ENCODE results near the gene TEKTIP1. TPM values are rescaled to one million over a fixed set of nuclear protein-coding genes. Genes with fewer than 3 reads are reported as not detected.

The TEKTIP1 gene
- total and polyA plus RNA-seq, 2 of the 4 experiments (the other 2 are of a cell fraction), result not detected

- H2BK20ac ChIP-seq (ENCODE audit: low read depth, low read length), result no peak overlapping the region
- DNase-seq, result peak; percentile 56
- no peak overlapping the region for H2BK120ac ChIP-seq (ENCODE audit: low read depth, low read length)
- no peak overlapping the region for H3K56ac ChIP-seq (ENCODE audit: extremely low read depth, insufficient read depth, low read length)
- no peak overlapping the region for H3K18ac ChIP-seq (ENCODE audit: low read depth, low read length)
- peaks cover 99% of the 10 kb centered on the region for H4K20me1 ChIP-seq (ENCODE audit: insufficient read depth, low read length)
- BruUV-seq (replicated peaks), result no TSS peak
- H2AFZ ChIP-seq (replicated peaks; ENCODE audit: low read length, poor library complexity), result no peak overlapping the region
- H3K4me3 ChIP-seq (ENCODE audit: insufficient read depth, low read depth, low read length), result no peak overlapping the region
- peaks cover 13% of the 10 kb centered on the region for H3K4me1 ChIP-seq (ENCODE audit: control insufficient read depth, insufficient read depth, low read length)
- H3K23ac ChIP-seq (ENCODE audit: low read depth, low read length), result no peak overlapping the region
- POLR2A ChIA-PET (ENCODE audit: unreplicated experiment), result no interaction called here
- intact Hi-C loops (cut with micrococcal nuclease), result no loop called here
- ATAC-seq (ENCODE audit: low read depth), result peak; percentile 35
- peak overlapping the region in 1 of 2 experiments; percentile 5; a peak in 1 of 4 replicates for H4K8ac ChIP-seq (ENCODE audit: low read depth in 2 of 2, low read length in 2 of 2)
- no peak overlapping the region for H4K5ac ChIP-seq (ENCODE audit: low read depth, low read length)
- in situ Hi-C loops (cut with MboI; ENCODE audit: low sequenced_read_pairs), result no loop called here
- TF ChIP-seq RAD21 (IDR thresholded peaks at IDR 0.05; ENCODE audit: low read length) (no peak), FOS (IDR thresholded peaks at IDR 0.05; ENCODE audit: low read depth, low read length) (no peak), MAZ (IDR thresholded peaks at IDR 0.05; ENCODE audit: borderline replicate concordance, low read depth, low read length) (no peak), CHD1 (IDR thresholded peaks at IDR 0.05; ENCODE audit: low read depth, low read length) (no peak), CEBPB (IDR thresholded peaks at IDR 0.05; ENCODE audit: low read depth, low read length) (no peak), RCOR1 (IDR thresholded peaks at IDR 0.05; ENCODE audit: insufficient replicate concordance, low read length) (no peak), MAFK (IDR thresholded peaks at IDR 0.05; ENCODE audit: low read depth, low read length) (no peak), POLR2A (IDR thresholded peaks at IDR 0.05; ENCODE audit: low read depth, low read length) (no peak), BHLHE40 (IDR thresholded peaks at IDR 0.05; ENCODE audit: low read depth, low read length) (no peak), SMC3 (IDR thresholded peaks at IDR 0.05; ENCODE audit: low read depth, low read length) (no peak), CTCF (conservative IDR thresholded peaks at IDR 0.05; ENCODE audit: low read depth, low read length) (no peak), ELK1 (IDR thresholded peaks at IDR 0.05; ENCODE audit: borderline replicate concordance, low read depth, low read length) (no peak)
- no peak overlapping the region for H3K4ac ChIP-seq (ENCODE audit: low read depth, low read length)
- peak overlapping the region; percentile 5 for H2AK9ac ChIP-seq (replicated peaks; ENCODE audit: low read depth, low read length, poor library complexity)
- 34% methylated on average over 10 of the region's 12 CpGs; no CpG with 5 or more reads in 1 of the 2 experiments for WGBS, 2 experiments (ENCODE audit: extremely low coverage in 2 of 2, insufficient read length in 1 of 2)
- CTCF ChIA-PET, result no interaction called here
- H4K91ac ChIP-seq (ENCODE audit: insufficient read depth, low read depth, low read length), result no peak overlapping the region
- H2BK5ac ChIP-seq (ENCODE audit: low read depth, low read length, poor library complexity, severe bottlenecking), result no peak overlapping the region
- H3K9ac ChIP-seq (ENCODE audit: low read depth, low read length), result no peak overlapping the region
- dilution Hi-C loops (cut with HindIII; ENCODE audit: low sequenced_read_pairs, unreplicated experiment), result no loop called here
- peaks cover 13% of the 10 kb centered on the region for H3K36me3 ChIP-seq (ENCODE audit: control insufficient read depth, insufficient read depth, low read length)
- H2AK5ac ChIP-seq (ENCODE audit: low read depth, low read length), result no peak overlapping the region; the same call in 1 of the 2 replicates
- no peak overlapping the region for H3K14ac ChIP-seq (replicated peaks; ENCODE audit: low read depth, low read length)
- peaks cover 19% of the 10 kb centered on the region; the same call in 1 of the 2 replicates for H3K9me1 ChIP-seq (ENCODE audit: insufficient read depth, low read length)
- H3K4me2 ChIP-seq (ENCODE audit: low read depth, low read length), result no peak overlapping the region
- no peaks in the 10 kb centered on the region for H3K27me3 ChIP-seq (ENCODE audit: control insufficient read depth, insufficient read depth, low read length)
- H3K27ac ChIP-seq (ENCODE audit: insufficient read depth, low read length), result no peak overlapping the region
- H3K79me1 ChIP-seq (ENCODE audit: low read depth in 1 of 2, low read length in 2 of 2), result peaks cover 7 to 95% of the 10 kb centered on the region in 2 experiments
- H3K9me3 ChIP-seq (ENCODE audit: control insufficient read depth, insufficient read depth, low read length), result no peaks in the 10 kb centered on the region
- H2BK15ac ChIP-seq (ENCODE audit: low read depth, low read length), result no peak overlapping the region
Measured at GRCh38 chr19:3514930-3515329, 24.0 kb upstream of the TEKTIP1 start.

Data from IMR-90 (cell line).